ENCODE results near the gene EIF1AY.

- TF ChIP-seq CTCF (IDR thresholded peaks at IDR 0.05) (no peak), EP300 (IDR thresholded peaks at IDR 0.05) (no peak), POLR2A (IDR thresholded peaks at IDR 0.05) (no peak)
Observed at GRCh38 chrY:20546071-20546470, 29.5 kb upstream of the EIF1AY start.
